SU-DHL-6 (cell line): ENCODE measurements around the gene TMEM231.

Experiments
- H2AFZ ChIP-seq: fragments of 200-600 bp; sonication (generic); 2 replicates; pipeline ENCODE4 v1.6.1; 2014; ENCODE audit warnings: low read depth, mild to moderate bottlenecking, moderate library complexity, mixed read lengths, antibody characterized with exemption, low read length; ENCODE audit not compliant: severe bottlenecking
- H3F3A ChIP-seq: fragments of 200-600 bp; shearing (Covaris generic); 2 replicates; pipeline ENCODE4 v1.6.0; 2016; ENCODE audit warnings: antibody characterized with exemption, mild to moderate bottlenecking; ENCODE audit not compliant: insufficient read depth
- H3K27ac ChIP-seq: fragments of 200-600 bp; sonication (generic); 2 replicates; pipeline ENCODE4 v1.5.1; 2016; ENCODE audit warnings: low read depth, mild to moderate bottlenecking, low read length, moderate library complexity, mixed read lengths
- H3K27me3 ChIP-seq: fragments of 200-600 bp; sonication (generic), shearing (Covaris generic); 2 replicates; pipeline ENCODE4 v1.6.0; 2014; ENCODE audit warnings: mild to moderate bottlenecking, low read length
- H3K36me3 ChIP-seq: fragments of 200-600 bp; sonication (generic); 2 replicates; pipeline ENCODE4 v1.6.1; 2014; ENCODE audit warnings: mild to moderate bottlenecking, low read length, mixed read lengths
- H3K4me2 ChIP-seq: fragments of 300-600, 200-600 bp; shearing (Covaris generic), sonication (generic); 2 replicates; pipeline ENCODE4 v1.6.0; 2014; ENCODE audit warnings: low read length, low read depth, mild to moderate bottlenecking; ENCODE audit not compliant: poor library complexity, severe bottlenecking
- H3K4me3 ChIP-seq: fragments of 200-600 bp; sonication (generic); 2 replicates; pipeline ENCODE4 v1.5.1; 2014; ENCODE audit warnings: antibody characterized with exemption, low read length, mild to moderate bottlenecking, mixed read lengths; ENCODE audit not compliant: insufficient read depth, poor library complexity, severe bottlenecking
- H3K79me2 ChIP-seq: fragments of 200-600 bp; sonication (generic); 2 replicates; pipeline ENCODE4 v1.6.1; 2014; ENCODE audit warnings: mild to moderate bottlenecking, low read length, moderate library complexity; ENCODE audit not compliant: insufficient read depth
- H3K9ac ChIP-seq: fragments of 200-600 bp; sonication (generic); 2 replicates; pipeline ENCODE4 v1.7.0; 2014; ENCODE audit warnings: mild to moderate bottlenecking, low read length
- H3K9me2 ChIP-seq: fragments of 200-600 bp; sonication (generic); replicated peaks from 2 replicates; pipeline ENCODE4 v1.6.1; 2014; ENCODE audit warnings: low read length; ENCODE audit not compliant: insufficient read depth
- H3K9me3 ChIP-seq: fragments of 200-600 bp; sonication (generic); 2 replicates; pipeline ENCODE4 v1.6.1; 2014; ENCODE audit warnings: low read length, mixed read lengths; ENCODE audit not compliant: insufficient read depth
- H4K20me1 ChIP-seq: fragments of 200-600 bp; sonication (generic); 2 replicates; pipeline ENCODE4 v1.6.1; 2014; ENCODE audit warnings: low read depth, mild to moderate bottlenecking, antibody characterized with exemption, low read length, moderate library complexity, mixed read lengths
- CTCF ChIP-seq: fragments of 200-600 bp; sonication (generic); IDR thresholded peaks from one replicate; pipeline ENCODE4 v1.5.1; 2017; ENCODE audit warnings: antibody characterized with exemption, mild to moderate bottlenecking, low read length, moderate library complexity; ENCODE audit not compliant: insufficient read depth, poor library complexity, severe bottlenecking
- EZH2phosphoT487 ChIP-seq: fragments of 200-600 bp; sonication (generic), shearing (Covaris generic); conservative IDR thresholded peaks from 2 replicates; pipeline ENCODE4 v1.6.1; 2018; ENCODE audit warnings: mild to moderate bottlenecking, antibody characterized with exemption, low read length, moderate library complexity, mixed read lengths

The TMEM231 gene

DNA sequence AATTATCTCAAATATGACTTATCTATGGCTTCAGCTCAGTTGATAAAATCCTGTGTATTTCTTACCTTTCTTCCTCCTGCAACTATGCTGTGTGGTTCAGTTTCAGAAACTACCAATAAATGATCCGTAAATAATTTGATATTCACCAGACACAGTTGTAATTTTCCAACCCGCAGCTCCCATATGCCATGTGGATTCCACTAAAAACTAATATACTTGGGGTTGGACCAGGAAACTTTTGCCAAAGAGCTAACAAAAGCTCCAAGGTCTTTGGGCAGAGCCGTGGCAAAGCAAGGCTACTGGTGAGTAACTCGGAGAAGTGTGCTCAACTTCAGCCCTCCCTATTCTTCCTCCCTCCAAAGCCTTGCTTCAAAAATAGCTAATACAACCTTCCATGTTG is 58.5 kb downstream of the TMEM231 start:
- Histone ChIP-seq H3K79me2 (no peaks in the 10 kb centered on the region), H3K9me3 (no peaks in the 10 kb centered on the region), H3K4me3 (no peak overlapping the region), H3K4me2 (no peak overlapping the region), H3K27ac (no peak overlapping the region), H4K20me1 (no peaks in the 10 kb centered on the region), H3K9ac (no peak overlapping the region), H3K9me2 (no peaks in the 10 kb centered on the region), H3F3A (no peaks in the 10 kb centered on the region), H3K27me3 (no peaks in the 10 kb centered on the region), H2AFZ (no peak overlapping the region), H3K36me3 (no peaks in the 10 kb centered on the region)
- TF ChIP-seq EZH2phosphoT487: no peak
- no peak for TF ChIP-seq CTCF

DNA sequence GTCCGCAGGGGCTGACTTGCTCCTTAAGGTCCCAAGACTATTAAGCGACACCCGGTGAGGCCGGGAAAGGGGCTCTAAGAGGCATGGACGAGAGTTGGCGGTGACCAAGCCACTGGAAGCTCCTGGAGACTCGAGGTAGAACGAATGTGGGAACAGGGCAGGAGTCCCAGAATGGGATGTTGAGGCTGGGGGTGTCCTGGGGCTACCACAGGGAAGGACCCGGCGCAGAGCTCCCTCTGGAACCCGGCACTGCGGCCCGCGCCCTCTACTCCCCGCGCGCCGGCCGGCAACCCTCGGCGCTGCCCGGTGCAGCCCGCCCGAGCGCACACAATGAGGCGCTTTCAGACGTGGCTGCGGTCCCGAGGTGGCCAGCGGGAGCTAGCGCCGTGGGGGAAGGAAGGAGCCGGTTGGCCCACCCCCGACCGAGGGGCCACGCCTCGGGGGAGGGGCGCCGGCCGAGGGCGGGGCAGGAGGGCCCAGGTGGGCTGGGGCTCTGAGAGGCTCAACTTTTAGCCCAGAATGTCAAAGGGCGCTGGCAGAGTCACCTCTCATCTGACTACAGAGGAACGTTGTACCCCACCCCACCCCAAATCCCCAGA is 60.9 kb downstream of the TMEM231 start, which contains the start of gene CHST6:
CHST6 (minus strand) TSS at position 366 of the 599 bp plus-strand sequence. CDS start 15,613 bp downstream, outside the sequence.
- H3K79me2 ChIP-seq: no peaks in the 10 kb centered on the region
- H4K20me1 ChIP-seq: no peaks in the 10 kb centered on the region
- H3F3A ChIP-seq: peaks cover 3% of the 10 kb centered on the region; the same call in 1 of the 2 replicates
- no peaks in the 10 kb centered on the region for H3K9me2 ChIP-seq
- no peak within 1 kb of the TSS for H3K9ac ChIP-seq
- H3K4me2 ChIP-seq: no peak within 1 kb of the TSS
- no peaks in the 10 kb centered on the region for H3K9me3 ChIP-seq
- H3K27me3 ChIP-seq: no peaks in the 10 kb centered on the region
- no peak within 1 kb of the TSS for H3K27ac ChIP-seq
- no peak within 1 kb of the TSS for H2AFZ ChIP-seq
- TF ChIP-seq CTCF: no peak
- TF ChIP-seq EZH2phosphoT487: no peak
- H3K4me3 ChIP-seq: no peak within 1 kb of the TSS
- no peaks in the 10 kb centered on the region for H3K36me3 ChIP-seq

DNA sequence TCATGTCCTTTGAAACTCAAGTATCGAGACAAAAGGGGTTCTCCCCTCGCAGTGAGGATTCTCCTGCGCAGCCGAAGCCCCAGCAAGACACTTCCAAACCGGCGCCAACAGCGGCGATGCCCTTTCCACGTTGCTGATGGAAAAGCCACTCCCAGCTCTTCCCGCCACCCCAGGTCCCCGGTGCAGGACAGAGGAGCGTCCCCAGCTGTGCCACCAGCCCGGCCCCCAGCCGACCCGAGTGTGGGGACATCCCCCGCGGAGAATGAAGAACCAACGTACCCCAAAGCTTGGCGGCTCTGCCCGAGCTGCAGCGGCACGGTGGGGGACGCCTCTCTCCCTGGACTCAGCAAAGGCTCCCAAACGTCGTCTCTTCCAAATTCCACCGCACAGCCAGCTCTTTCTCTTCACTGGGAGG is 61.4 kb downstream of the TMEM231 start:
- Histone ChIP-seq H3K4me3 (no peak overlapping the region), H3K9ac (no peak overlapping the region)
- TF ChIP-seq EZH2phosphoT487: no peak
- no peak for TF ChIP-seq CTCF

More for the DNA sequence above, 61.4 kb downstream of the TMEM231 start:
- no peaks in the 10 kb centered on the region for H4K20me1 ChIP-seq
- H2AFZ ChIP-seq: no peak overlapping the region
- H3F3A ChIP-seq: peaks cover 3% of the 10 kb centered on the region; the same call in 1 of the 2 replicates
- no peaks in the 10 kb centered on the region for H3K79me2 ChIP-seq
- no peak overlapping the region for H3K4me2 ChIP-seq
- no peak overlapping the region for H3K27ac ChIP-seq
- H3K9me2 ChIP-seq: no peaks in the 10 kb centered on the region
- no peaks in the 10 kb centered on the region for H3K36me3 ChIP-seq
- H3K27me3 ChIP-seq: no peaks in the 10 kb centered on the region
- H3K9me3 ChIP-seq: no peaks in the 10 kb centered on the region
